NCI-H1694 (cell line): ENCODE results near the gene TPPP3.
"Not testable (repeated sequence)": the region's sequence is repeated elsewhere in the genome, so short reads cannot be mapped to it uniquely, and the experiment has no call there.

ENCODE experiments used
- DNase-seq: peaks from one replicate; lab custom pipeline; 2025; lab: John Stamatoyannopoulos, UW

The TPPP3 gene

DNA sequence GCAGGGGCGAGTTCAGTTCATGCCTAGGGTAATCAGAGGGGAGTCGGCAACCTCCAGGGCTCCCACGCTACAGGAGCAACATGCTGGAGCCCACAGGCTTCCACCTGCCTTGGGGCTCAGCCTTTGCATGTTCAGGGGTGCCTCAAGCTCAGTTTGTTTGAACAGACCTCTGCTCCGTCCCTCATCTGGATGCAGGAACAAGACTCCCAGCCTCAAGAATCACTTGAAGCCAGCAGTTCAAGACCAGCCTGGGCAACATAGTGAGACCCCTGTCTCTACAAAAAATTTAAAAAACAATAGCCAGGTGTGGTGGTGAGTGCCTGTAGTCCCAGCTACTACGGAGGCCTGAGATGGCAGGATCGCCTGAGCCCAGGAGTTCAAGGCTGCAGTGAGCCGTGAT is 32.7 kb upstream of the TPPP3 start:
- DNase-seq = no peak

DNA sequence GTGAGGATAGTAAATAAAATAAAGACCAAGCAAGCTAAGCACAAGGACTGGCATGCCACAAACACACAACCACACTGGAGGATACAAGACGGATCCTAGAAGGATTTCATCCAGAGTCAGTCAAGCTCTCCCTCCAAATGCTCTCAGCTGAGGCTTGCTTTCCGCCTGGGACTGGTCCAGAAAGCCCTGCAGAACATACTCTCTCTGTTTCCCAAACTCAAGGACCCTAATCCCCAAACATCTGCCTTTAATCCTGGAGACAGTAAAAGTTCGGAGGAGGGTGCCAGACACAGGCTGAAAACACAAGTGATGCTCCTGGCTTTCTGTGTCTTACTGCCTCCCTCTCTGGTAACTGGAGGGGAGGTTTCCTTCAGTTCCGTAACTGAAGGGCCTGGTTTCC is 32.3 kb upstream of the TPPP3 start:
- DNase-seq = no peak

DNA sequence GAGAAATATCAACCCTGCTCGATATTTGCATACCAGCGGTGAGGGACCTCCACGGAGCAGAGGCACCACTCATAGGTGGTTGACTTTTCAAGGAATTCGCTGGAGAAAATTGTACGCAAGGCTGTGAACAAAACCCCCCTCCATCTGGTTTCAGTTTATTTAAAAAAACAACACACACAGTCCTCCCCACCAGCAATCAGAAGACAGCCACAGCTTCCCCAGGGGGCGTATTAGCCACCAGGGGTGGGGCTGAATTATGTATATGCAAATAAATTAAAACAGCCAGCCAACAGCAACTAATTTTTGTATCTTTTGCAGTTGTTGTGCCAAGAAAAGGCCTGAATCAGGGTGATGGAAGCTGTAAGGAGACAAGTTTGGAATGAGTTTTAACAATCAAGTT is 31.8 kb upstream of the TPPP3 start:
- no peak for DNase-seq

DNA sequence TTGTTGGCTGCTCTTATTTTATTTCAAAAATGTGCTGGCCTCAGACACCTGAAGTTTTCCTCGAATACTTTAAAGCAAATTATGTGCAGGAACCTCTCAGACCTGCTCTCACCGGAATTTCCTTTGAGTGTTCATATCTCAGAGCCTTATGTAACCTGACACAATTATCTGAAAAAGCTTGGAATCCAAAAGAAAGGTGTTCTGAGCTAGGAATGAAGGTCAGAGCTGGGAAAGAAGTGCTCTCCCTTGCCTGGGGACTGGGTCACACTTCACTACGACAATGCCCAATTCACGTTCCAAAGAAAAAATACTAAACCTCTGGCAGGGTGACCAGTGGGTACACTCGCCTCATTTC is 30.9 kb upstream of the TPPP3 start:
- DNase-seq = no peak

DNA sequence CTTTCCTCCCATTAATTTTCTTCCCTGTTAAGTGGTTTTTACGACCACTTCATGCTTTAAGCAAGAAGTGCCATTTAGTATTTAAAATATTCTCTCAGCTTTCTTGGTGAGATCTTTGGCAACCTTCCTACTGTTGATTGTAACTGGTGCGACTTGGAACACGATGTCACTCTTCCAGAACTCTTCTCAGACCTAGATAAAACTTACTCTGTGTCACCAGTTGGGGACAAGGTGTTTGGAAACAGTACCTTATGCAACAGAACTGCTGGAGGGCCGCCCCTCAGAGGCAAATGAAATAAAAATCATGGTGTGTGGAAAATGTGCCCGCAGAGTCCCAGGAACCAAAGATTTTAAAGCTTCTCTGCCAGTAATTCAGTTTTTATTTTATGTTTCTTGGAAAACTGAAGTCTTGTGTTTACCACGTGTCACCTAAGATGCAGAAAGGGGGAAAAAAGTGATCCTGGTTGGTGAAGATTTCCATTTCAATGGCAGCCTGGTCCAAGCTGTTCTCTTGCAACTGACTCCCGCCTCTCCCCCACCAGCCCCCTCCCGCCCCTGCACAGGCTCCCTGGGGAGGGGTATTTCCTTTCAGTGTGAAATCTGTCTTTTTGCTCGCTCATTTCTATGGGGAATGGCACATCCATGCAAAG is 30.4 kb upstream of the TPPP3 start:
- DNase-seq = no peak

DNA sequence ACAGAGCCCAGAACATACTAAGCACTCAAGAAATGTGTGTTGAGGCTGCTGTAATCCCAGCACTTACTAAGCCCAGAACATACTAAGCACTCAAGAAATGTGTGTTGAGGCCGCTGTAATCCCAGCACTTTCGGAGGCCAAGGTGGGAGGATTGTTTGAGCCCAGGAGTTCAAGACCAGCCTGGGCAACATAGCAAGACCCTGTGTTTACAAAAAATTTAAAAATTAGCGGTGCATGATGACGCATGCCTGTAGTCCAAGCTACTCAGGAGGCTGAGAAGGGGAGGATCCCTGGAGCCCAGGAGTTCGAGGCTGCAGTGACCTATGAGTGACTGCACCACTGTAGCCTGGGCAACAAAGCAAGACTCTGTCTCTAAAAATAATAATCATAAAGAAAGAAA is 29.7 kb upstream of the TPPP3 start:
- no peak for DNase-seq

DNA sequence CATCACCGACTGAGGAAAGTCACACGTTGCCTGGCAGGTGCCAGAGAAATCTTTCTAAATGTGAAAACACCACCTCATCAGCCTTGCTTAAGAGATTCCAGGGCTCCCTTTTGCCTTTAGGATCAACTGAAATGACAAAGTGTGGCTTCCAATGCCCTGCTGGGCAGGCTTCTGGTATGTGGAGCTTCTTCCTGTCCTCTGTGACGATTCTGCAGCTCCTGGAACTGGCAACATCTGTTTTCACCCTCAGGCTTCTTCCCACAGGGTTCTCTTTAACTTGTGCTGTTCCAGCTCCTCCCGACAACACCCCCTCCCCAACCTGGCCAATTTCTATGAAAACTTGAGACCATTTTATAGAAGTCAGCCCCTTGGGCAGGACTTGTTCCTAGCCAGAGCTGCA is 27.7 kb upstream of the TPPP3 start:
- no peak for DNase-seq

DNA sequence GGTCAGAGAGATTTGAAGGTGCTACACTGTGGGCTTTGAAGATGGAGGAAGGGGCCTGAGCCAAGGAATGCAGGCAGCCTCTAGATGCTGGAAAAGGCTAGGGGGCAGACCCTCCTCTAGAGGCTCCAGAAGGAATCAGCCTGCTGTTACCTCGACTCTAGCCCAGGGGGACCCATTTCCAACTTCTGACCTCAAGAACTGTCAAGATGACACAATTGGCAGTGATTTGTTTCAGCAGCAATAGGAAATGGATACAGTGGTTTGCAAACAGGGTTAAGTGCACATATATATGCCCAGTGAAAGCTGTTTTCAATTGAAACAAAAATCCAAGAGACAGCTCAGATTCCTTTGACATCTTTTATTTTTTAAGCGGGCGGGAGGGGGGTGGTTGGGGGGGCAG is 26.6 kb upstream of the TPPP3 start:
- DNase-seq = no peak

DNA sequence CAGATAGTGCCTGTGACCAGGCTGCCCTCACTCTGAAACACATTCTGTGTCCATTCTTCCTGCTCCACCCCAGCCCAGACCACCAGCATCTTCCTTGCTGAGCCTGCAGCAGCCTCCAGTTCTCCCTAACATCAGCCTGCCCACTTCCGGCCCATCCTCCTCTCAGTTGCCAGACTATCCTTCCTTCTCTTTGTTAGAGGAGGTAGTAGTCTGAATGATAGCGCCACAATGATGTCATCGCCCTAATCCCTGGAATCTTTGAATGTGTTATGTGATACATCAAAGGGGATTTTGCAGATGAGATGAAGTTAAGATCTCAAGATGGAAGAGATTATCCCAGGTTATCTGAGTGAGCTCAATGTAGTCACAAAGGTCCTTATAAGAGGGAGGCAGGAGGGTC is 26.2 kb upstream of the TPPP3 start:
- no peak for DNase-seq

DNA sequence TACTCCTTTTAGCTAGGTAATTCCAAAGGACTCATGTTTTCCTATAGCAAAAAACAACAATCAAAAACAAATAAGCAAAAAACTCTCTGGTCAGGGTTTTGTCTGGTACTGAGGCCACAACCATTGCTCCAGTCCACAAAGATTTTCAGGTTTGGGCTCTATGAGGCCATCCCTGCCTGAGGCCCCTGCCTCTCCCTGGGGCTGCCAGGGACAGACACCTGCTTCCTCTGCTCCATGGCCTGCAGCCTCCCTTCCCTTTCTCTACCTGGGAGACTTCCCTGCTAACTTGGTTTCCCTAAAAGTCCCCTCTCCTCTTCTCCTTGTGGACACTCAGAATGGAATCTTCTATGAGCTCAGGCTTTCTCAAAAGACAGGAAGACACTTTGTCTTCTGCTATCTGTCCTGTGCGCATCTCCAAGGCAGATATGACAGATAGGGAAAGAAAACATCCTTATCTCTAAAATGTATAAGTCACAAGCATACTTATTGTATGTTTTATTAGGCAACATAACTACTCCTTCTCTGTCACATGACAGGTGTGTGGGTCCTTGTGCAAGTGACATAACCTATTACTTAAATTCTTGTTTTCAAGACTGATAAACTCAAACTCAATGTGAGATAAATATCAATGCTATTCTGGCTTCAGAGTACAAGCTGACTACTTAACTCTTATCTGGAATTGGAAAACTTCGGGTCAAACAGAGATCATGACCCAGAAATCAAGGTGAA is 24.2 kb upstream of the TPPP3 start:
- no peak for DNase-seq

DNA sequence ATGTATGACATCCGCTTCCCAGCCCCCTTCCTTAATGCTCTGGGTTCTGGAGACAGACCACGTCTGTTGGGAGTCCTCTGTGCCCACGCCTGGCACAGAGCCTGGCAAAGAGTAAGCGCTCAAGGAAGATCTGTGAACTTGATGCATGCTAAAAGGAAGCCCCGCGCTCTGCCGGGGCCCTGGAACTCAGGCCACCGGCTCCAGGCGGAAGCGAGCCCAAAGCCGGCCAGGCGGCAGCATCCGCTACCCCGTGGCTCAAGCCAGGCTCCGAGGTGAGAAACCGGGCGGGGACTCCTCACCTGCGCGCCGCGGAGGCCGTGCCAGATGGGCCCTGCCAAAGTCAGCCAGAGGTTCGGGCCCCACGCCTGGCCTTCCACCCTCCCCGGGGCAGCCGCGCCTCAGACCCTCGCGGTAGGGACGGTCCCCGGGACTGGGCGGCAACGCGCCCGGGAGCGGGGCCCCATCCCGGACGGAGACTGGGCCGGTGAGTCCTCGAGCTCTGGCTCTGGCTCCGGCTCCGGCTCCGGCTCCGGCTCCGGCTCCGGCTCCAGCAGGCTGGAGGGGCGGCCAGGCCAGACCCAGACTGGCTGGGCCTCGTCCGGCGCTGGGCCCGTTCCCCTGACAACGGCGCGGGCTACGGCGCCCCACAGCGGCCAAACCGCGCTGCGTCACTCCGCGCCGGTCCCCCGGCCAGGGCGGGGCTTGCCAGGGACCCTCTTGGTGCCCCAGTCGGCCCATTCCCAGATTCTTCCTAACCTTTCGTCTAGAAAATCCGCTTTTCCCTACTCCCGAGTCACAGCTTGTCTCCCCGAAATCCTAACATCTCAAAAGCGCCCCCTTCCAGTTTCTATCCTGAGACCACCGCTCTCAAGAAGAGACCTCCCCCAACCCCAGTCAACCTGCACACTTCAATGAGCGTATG is 22.8 kb upstream of the TPPP3 start, which contains the start of gene ZDHHC1:
Gene ZDHHC1, minus strand, starts transcription at position 606 of the 922 bp plus-strand sequence. CDS start 8,702 bp downstream, outside the sequence.
- DNase-seq = no peak

DNA sequence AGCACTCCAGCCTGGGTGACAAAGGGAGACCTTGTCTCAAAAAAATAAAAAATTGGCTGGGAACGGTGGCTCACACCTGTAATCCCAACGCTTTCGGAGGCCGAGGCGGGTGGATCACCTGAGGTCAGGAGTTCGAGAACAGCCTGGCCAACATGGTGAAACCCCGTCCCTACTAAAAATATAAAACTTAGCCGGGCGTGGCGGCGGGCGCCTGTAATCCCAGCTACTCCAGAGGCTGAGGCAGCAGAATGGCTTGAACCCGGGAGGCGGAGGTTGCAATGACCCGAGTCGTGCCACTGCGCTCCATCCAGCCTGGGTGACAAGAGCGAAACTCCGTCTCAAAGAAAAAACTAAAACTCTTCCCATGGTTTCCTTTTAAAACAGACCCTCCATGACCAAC is 22.1 kb upstream of the TPPP3 start:
- not testable (repeated sequence) for DNase-seq

DNA sequence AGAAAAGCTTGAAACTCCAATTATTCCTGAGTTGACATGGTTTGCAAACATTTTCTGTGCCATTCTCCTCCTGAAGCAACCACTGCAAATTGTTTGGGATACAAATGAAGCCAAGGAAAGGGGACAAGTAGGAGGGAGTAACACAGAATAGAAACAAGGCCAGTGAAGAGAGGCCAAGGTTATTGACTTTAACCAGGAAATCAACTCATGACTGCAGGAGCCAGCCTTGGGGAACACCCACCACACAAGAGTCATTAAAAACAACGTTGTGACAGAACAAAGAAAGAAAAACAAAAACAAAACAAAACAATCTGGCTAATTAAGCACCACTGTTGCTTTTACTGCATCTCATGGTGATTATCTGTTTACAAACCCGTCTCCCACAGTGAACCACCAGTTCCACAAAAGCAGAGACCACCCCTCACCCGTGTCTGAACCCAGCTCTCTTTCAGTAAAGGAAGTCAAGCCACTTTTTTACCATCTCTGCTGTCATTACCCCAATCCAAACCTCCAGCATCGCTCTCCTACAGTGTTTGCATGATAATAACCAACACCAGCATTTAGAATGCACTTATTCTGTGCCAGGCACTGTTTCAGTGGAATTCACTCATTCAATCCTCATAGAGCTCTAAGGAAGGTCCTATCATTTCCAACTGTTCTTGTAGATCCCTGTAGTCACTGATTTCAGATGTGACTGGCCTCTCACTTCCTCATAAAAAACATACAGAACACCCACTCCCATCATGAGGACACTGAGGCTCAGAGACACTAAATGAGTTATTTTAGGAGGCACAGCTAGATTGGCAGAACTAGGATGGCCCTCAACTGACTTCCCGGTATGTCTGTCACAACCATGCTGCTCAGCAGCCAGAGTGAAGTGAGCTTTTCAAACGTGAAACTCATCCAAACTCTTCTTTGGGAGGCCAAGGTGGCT is 20.9 kb upstream of the TPPP3 start:
- DNase-seq = no peak

DNA sequence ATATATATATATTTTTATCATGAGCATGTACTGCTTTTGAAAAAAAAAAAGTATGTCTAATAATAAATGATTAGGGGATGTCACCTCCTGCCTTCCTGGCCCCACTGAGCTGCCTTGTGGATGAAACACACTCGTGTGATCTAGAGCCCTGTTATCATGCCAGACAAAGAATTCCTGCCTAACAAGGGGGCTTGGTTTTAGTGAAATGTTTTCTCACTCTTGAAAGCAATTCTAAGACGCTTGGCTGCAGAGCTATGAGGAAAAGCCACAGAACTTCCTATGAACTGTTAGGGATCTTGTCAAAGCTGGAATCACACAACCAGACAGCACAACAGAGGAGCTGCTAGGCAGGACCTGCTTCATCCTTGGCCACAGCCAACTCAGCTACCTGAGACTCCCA is 19.0 kb upstream of the TPPP3 start:
- no peak for DNase-seq

DNA sequence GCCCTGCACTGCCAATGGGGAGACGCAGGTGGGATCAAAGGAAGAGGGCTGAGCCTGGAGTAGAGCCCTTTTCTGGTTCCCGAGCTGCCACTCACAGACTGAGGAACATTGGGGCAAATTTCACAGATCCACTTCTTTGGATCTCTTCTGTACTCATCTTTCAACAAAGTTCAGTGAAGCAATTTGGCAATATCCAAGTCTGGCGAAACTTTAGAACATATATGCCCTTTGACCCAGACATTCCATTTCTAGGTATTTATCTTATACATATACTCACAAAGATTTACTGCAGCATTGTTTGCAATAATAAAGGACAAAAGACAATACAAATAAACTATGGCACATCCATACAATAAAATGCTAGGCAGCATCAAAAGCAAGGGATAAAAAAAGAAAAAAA is 18.0 kb upstream of the TPPP3 start:
- no peak for DNase-seq

DNA sequence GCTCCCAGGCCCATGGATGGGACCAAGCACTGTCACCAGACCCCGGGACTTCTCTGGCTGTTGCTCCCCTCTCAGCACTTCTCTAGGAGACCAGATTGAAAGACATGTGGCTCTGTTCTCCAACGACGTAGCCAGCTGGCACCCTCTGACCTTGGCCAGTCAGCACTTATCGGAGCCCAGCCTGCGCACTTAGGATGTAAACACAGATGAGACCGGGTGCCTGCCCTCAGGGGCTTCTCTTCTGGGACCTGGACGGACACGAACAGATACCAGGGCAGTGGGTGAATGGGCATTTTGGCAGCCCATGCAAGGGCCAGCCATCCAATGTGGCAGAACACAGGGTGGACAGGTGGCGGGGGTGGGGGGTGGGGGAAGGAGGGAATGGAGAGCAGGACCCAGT is 16.3 kb upstream of the TPPP3 start:
- no peak for DNase-seq

DNA sequence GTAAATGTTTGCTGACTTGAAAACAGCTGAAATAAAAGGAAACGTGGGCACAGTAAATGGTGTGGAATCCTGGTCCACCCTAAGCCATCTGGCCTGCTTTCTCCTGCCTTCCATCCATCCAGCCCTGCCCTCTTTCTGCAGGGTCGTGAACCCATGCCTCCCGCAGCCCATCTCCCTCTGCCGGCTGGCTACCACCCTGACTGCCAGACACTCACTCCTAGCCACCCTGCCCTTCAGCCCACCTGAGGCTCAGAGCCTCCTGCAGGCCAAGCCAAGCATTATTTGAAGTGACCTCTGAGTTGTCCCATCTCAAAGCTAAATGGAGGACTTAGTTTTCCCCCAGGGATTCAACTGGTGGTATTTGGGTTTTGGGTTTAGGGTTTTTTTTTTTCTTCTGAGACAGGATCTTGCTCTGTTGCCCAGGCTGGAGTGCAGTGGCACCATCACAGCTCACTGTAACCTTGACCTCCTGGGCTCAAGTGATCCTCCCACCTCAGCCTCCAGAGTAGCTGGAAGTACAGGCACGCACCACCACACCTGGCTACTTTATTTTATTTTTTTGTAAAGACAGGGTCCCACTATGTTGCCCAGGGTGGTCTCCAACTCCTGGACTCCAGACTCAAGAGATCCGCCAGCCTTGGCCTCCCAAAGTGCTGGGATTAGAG is 14.6 kb upstream of the TPPP3 start:
- no peak for DNase-seq

DNA sequence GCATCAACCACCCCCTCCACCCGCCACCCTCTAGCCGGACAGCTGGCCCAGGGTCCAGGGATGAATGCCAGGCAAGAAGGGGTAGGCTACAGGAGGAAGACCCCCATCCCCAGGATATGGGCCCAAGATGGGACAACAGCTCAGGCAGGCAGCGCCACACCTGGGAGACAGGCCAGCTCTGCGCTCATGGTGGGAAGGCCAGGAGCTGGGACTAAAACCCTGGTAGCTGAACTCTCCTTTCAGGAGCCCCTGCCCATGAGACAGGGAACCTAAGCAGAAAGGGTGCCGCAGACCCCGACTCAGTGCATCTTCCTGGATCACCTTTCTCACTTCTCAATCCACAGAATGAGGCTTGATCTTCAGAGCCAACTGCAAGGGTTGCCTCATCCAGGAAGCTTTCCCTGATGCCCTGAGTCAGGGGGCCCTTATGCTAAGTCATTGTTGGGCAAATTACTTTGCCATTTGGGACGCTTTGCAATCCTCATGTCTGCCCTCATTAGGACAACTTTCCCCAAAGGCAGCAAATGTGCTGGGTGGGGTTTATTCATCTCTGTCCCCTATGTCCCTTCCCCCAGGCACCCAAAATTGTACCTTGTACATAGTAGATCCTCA is 14.0 kb upstream of the TPPP3 start:
- no peak for DNase-seq

DNA sequence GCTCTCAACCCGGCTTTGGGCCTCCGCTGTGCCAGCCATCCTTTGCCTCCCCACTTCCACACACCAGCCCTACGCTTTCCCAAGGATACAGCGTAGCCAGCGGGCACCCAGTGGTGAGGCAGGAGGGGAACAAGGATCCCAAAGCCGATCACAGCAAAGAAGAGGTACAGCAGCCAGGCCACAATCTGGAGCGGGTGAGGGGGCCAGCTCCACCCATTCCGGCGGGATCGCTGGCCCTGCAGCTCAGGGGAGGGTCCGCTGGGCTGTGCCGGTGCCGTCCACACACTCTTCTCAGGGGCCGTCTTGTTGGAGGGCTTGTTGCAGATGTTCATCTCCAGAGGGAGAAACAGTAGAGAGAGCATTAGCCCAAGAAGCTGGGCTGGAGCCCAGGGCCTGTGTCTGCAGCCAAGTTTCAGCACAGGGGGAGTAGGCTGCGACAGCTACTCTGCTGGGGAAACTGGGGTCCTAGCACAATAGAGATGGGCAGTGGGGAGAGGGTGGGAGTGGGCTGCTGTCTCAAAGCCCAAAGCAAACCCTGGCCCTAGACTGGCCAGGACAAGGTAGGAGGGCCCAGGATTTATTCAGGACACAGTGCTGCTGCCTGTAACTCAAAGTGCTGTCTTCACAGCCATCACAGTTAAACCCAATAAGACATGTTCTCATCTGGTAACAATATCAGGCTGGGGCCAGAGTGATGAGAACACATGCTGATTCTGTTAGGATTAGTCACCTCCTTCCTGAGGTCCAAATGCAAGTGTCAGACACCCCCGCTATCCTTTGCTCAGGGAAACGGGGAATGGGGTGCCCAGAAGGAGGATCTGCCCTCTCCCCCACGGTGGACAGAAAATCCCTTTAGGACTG is 13.0 kb upstream of the TPPP3 start:
- DNase-seq = no peak

DNA sequence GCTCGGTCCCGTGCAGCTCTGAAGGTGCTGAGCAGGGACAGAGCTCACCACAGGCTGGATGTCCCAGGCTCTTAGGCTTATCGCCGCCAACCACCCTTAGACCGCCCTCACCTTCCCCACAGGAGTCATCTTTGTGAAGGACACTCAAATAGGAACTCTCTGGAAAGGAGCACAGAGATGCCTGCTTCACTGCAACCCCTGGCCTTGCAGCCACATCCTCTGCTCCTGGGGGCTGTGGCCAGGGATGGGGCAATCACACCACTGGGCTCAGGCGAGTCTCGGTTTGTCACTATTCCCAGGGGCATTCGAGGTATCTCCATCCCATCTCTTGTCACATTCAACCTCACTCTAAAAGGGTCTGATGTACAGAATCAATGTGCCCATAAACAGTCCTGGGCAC is 12.0 kb upstream of the TPPP3 start:
- DNase-seq = no peak
